Keratinocyte (primary cell): ENCODE results near the gene ZNF432. TPM values are rescaled to one million over a fixed set of nuclear protein-coding genes. Genes with fewer than 3 reads are reported as not detected.

Experiments used
- DNase-seq: peaks from one replicate; pipeline ENCODE4 v3.0.0-alpha.2; 2011; ENCODE audit warnings: low read depth, missing footprints, low spot score
- FAIRE-seq: peaks from 2 replicates; lab custom pipeline; 2011; peaks lifted over from hg19 to GRCh38; lab: Jason Lieb, UNC
- H2AFZ ChIP-seq: 2 replicates; pipeline ENCODE4 v1.6.0; 2012; ENCODE audit warnings: low read length, control low read depth, inconsistent platforms; ENCODE audit not compliant: control insufficient read depth
- H3K27ac ChIP-seq: 2 replicates; pipeline ENCODE4 v1.5.1; 2011; ENCODE audit warnings: low read length; ENCODE audit not compliant: control insufficient read depth, insufficient read depth
- H3K27me3 ChIP-seq: 3 replicates; pipeline ENCODE4 v1.6.0; 2011; ENCODE audit warnings: low read length; ENCODE audit not compliant: control insufficient read depth, insufficient read depth; ENCODE audit errors: extremely low read depth
- H3K36me3 ChIP-seq, 2 experiments: 2 replicates in 1 of 2; 3 replicates in 1 of 2; pipeline ENCODE4 v1.5.1; 2011; ENCODE audit warnings: low read length in 2 of 2, mild to moderate bottlenecking in 1 of 2; ENCODE audit not compliant: control insufficient read depth in 2 of 2, insufficient read depth in 2 of 2; ENCODE audit errors: extremely low read depth in 1 of 2
- H3K4me1 ChIP-seq: 3 replicates; pipeline ENCODE4 v1.5.1; 2011; ENCODE audit warnings: low read length; ENCODE audit not compliant: control insufficient read depth, insufficient read depth; ENCODE audit errors: extremely low read depth
- H3K4me2 ChIP-seq: 3 replicates; pipeline ENCODE4 v1.6.0; 2011; ENCODE audit warnings: low read depth, low read length; ENCODE audit not compliant: control insufficient read depth, insufficient read depth; ENCODE audit errors: extremely low read depth
- H3K4me3 ChIP-seq, 3 experiments: fragments of 200-600 bp in 1 of 3; sonication (generic) in 1 of 3; 2 replicates in 2 of 3; 3 replicates in 1 of 3; pipeline ENCODE4 v1.5.1; 2011 to 2016; ENCODE audit warnings: low read length in 3 of 3, mild to moderate bottlenecking in 3 of 3, control low read depth in 2 of 3, inconsistent platforms in 1 of 3, low read depth in 1 of 3, mixed read lengths in 1 of 3, mixed run types in 1 of 3, moderate library complexity in 1 of 3; ENCODE audit not compliant: control insufficient read depth in 2 of 3, insufficient read depth in 2 of 3; ENCODE audit errors: extremely low read depth in 1 of 3
- H3K79me2 ChIP-seq: 2 replicates; pipeline ENCODE4 v1.6.0; 2012; ENCODE audit warnings: low read length; ENCODE audit not compliant: control insufficient read depth, insufficient read depth
- H3K9ac ChIP-seq: 3 replicates; pipeline ENCODE4 v1.6.0; 2011; ENCODE audit warnings: low read length; ENCODE audit not compliant: control insufficient read depth, insufficient read depth; ENCODE audit errors: extremely low read depth
- H3K9me1 ChIP-seq: 3 replicates; pipeline ENCODE4 v1.6.0; 2011; ENCODE audit warnings: low read length; ENCODE audit not compliant: control insufficient read depth, insufficient read depth; ENCODE audit errors: extremely low read depth
- H3K9me3 ChIP-seq: 2 replicates; pipeline ENCODE4 v1.5.1; 2012; ENCODE audit warnings: low read depth, low read length; ENCODE audit not compliant: control insufficient read depth
- H4K20me1 ChIP-seq: 3 replicates; pipeline ENCODE4 v1.6.0; 2011; ENCODE audit warnings: low read length; ENCODE audit not compliant: control insufficient read depth, insufficient read depth; ENCODE audit errors: extremely low read depth
- EZH2 ChIP-seq: IDR thresholded peaks from one replicate; pipeline ENCODE4 v1.6.1; 2012; ENCODE audit warnings: inconsistent platforms, mild to moderate bottlenecking, low read length, moderate library complexity
- dilution Hi-C: fragments of 300-500 bp; cut with MboI; formaldehyde crosslinking; loops from one replicate; pipeline ENCODE4 v1.7.0; 2020; ENCODE audit warnings: low sequenced_read_pairs; ENCODE audit not compliant: extremely low pct_ligation_motif_present
- polyA plus RNA-seq, 5 experiments: library from polyadenylated mRNA; depleted of rRNA in 3 of 5; stranded (reverse) in 3 of 5; stranded (forward) in 1 of 5; unstranded in 1 of 5; fragments of >200 nt; gene quantifications; 1 replicate in 1 of 5; 2 replicates in 3 of 5; 3 replicates in 1 of 5; pipeline versions ENCODE4 v1.2.1 to v1.2.3, GENCODE V29; 2011 to 2012; ENCODE audit warnings: missing spikeins in 2 of 5, low read depth in 1 of 5, low replicate concordance in 1 of 5
- TF ChIP-seq, protein P1 (sequence below), 3 experiments: IDR thresholded peaks in 1 of 3; conservative IDR thresholded peaks in 1 of 3; optimal IDR thresholded peaks in 1 of 3; 2 replicates in 2 of 3; 3 replicates in 1 of 3; pipeline versions ENCODE3 to v1.5.1; 2011; ENCODE audit warnings: low read length in 3 of 3, mild to moderate bottlenecking in 3 of 3, moderate library complexity in 2 of 3, control low read depth in 1 of 3, inconsistent platforms in 1 of 3; ENCODE audit not compliant: insufficient read depth in 2 of 3; ENCODE audit errors: extremely low read depth in 1 of 3

The ZNF432 gene
- polyA plus RNA-seq, 1 donor (not counting 4 experiments of a cell fraction or from before 2014, with no cell fraction given): 14.8 TPM

GRCh38 chr19:51986309-51987291 lies 62.0 kb downstream of the ZNF432 start, which contains the start of gene ZNF350:
Gene ZNF350, minus strand, starts transcription at chr19:51986840. Its CDS starts 12,480 bp downstream, at chr19:51974360.
- peak; percentile 67 for FAIRE-seq
- Histone ChIP-seq H3K4me1 (peaks cover 2% of the 10 kb centered on the region), H3K36me3 (no peaks in the 10 kb centered on the region), H3K9ac (peak within 1 kb of the TSS; percentile 88), H3K4me3 (peak within 1 kb of the TSS; percentile 81 to 96 (median 86)), H4K20me1 (no peaks in the 10 kb centered on the region), H3K27ac (peak within 1 kb of the TSS; percentile 82), H3K9me1 (no peaks in the 10 kb centered on the region), H3K79me2 (peaks cover 25% of the 10 kb centered on the region), H3K4me2 (peak within 1 kb of the TSS; percentile 85), H2AFZ (peak within 1 kb of the TSS; percentile 99), H3K27me3 (no peaks in the 10 kb centered on the region), H3K9me3 (peaks cover 6% of the 10 kb centered on the region)
- dilution Hi-C loops: no loop called here
- DNase-seq: peak; percentile 54
- no peak for TF ChIP-seq EZH2
- TF ChIP-seq, protein P1, sequence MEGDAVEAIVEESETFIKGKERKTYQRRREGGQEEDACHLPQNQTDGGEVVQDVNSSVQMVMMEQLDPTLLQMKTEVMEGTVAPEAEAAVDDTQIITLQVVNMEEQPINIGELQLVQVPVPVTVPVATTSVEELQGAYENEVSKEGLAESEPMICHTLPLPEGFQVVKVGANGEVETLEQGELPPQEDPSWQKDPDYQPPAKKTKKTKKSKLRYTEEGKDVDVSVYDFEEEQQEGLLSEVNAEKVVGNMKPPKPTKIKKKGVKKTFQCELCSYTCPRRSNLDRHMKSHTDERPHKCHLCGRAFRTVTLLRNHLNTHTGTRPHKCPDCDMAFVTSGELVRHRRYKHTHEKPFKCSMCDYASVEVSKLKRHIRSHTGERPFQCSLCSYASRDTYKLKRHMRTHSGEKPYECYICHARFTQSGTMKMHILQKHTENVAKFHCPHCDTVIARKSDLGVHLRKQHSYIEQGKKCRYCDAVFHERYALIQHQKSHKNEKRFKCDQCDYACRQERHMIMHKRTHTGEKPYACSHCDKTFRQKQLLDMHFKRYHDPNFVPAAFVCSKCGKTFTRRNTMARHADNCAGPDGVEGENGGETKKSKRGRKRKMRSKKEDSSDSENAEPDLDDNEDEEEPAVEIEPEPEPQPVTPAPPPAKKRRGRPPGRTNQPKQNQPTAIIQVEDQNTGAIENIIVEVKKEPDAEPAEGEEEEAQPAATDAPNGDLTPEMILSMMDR (optimal IDR thresholded peaks at IDR 0.05 in 1 of 3, IDR thresholded peaks at IDR 0.05 in 1 of 3, conservative IDR thresholded peaks at IDR 0.05 in 1 of 3; ENCODE audit: extremely low read depth in 1 of 3, insufficient read depth in 2 of 3, low read length in 3 of 3): no peak

GRCh38 chr19:51983361-51983760 lies 65.3 kb downstream of the ZNF432 start:
- dilution Hi-C loops: no loop called here
- no peak for FAIRE-seq
- H3K36me3 ChIP-seq: no peaks in the 10 kb centered on the region

More at GRCh38 chr19:51983361-51983760, 65.3 kb downstream of the ZNF432 start:
- peaks cover 2% of the 10 kb centered on the region for H3K4me1 ChIP-seq
- DNase-seq: no peak
- H3K4me3 ChIP-seq: no peak overlapping the region
- H3K27me3 ChIP-seq: no peaks in the 10 kb centered on the region
- no peak overlapping the region for H3K4me2 ChIP-seq
- no peak overlapping the region for H3K9ac ChIP-seq
- H3K79me2 ChIP-seq: peaks cover 30% of the 10 kb centered on the region
- H3K27ac ChIP-seq: no peak overlapping the region
- peaks cover 9% of the 10 kb centered on the region for H3K9me3 ChIP-seq
- H3K9me1 ChIP-seq: no peaks in the 10 kb centered on the region
- TF ChIP-seq, protein P1 (optimal IDR thresholded peaks at IDR 0.05 in 1 of 3, IDR thresholded peaks at IDR 0.05 in 1 of 3, conservative IDR thresholded peaks at IDR 0.05 in 1 of 3; ENCODE audit: extremely low read depth in 1 of 3, insufficient read depth in 2 of 3, low read length in 3 of 3): no peak
- no peaks in the 10 kb centered on the region for H4K20me1 ChIP-seq
- no peak overlapping the region for H2AFZ ChIP-seq

Other genes starting within 250 kb of the ZNF432 start
- 6.6 to 12.8 TPM (median 10.4 TPM) in 3 replicates for gene ZNF577, start 160.9 kb downstream of the ZNF432 start, polyA plus RNA-seq
- gene ZNF649, start 143.8 kb downstream of the ZNF432 start, polyA plus RNA-seq: 5.4 to 6.5 TPM (median 6.0 TPM) in 3 replicates
- gene ZNF613, start 121.4 kb downstream of the ZNF432 start, polyA plus RNA-seq: 3.9 to 6.6 TPM (median 4.9 TPM) in 3 replicates
- 3.8 to 7.7 TPM (median 6.0 TPM) in 3 replicates for gene ZNF350, start 62.0 kb downstream of the ZNF432 start, polyA plus RNA-seq
- 3.6 to 3.9 TPM (median 3.7 TPM) in 3 replicates for gene ZNF615, start 40.6 kb downstream of the ZNF432 start, polyA plus RNA-seq
- 5.9 to 6.2 TPM (median 6.1 TPM) in 3 replicates for gene ZNF614, start 20.5 kb downstream of the ZNF432 start, polyA plus RNA-seq
- gene ZNF841, start 46.9 kb upstream of the ZNF432 start, polyA plus RNA-seq: 8.3 to 17.8 TPM (median 14.6 TPM) in 3 replicates
- 5.6 to 7.6 TPM (median 6.6 TPM) in 3 replicates for gene ZNF616, start 91.1 kb upstream of the ZNF432 start, polyA plus RNA-seq
- gene ZNF836, start 122.8 kb upstream of the ZNF432 start, polyA plus RNA-seq: 3.3 to 5.0 TPM (median 3.8 TPM) in 3 replicates
- 130 to 187 TPM (median 179 TPM) in 3 replicates for gene PPP2R1A, start 141.2 kb upstream of the ZNF432 start, polyA plus RNA-seq
- 7.5 to 10.6 TPM (median 7.9 TPM) in 3 replicates for gene ZNF766, start 220.7 kb upstream of the ZNF432 start, polyA plus RNA-seq
- 4.9 to 7.5 TPM (median 5.1 TPM) in 3 replicates for gene ZNF480, start 248.3 kb upstream of the ZNF432 start, polyA plus RNA-seq